IMR-90 (cell line): ENCODE measurements around the gene IER5. TPM values are rescaled to one million over a fixed set of nuclear protein-coding genes. Genes with fewer than 3 reads are reported as not detected.

ENCODE experiments used
- ATAC-seq: fragments of 200-7000 bp; cut with Tn5 transposase; 2 replicates; pipeline ENCODE4 v1.9.1; 2020; ENCODE audit warnings: low read depth, mild to moderate bottlenecking, moderate library complexity
- BruUV-seq: library from RNA; stranded (reverse); fragments of 400-500 nt; replicated peaks from 2 replicates; lab custom pipeline; 2021; lab: Mats Ljungman, UMichigan
- CTCF ChIA-PET: fragments of 300-600 bp; formaldehyde crosslinking; extraction: SDS; loops from one replicate; lab custom pipeline; 2021; ENCODE audit warnings: antibody characterized with exemption; lab: Yijun Ruan, JAX
- POLR2A ChIA-PET: fragments of 300-600 bp; sonication (Branson Sonifier 250); formaldehyde crosslinking; loops from one replicate; lab custom pipeline; 2022; ENCODE audit warnings: antibody characterized with exemption; ENCODE audit not compliant: unreplicated experiment; lab: Charles Lee
- DNase-seq: peaks from one replicate; pipeline ENCODE4 v3.0.0; 2013
- H2AFZ ChIP-seq: replicated peaks from 2 replicates; pipeline ENCODE3; 2013; ENCODE audit warnings: low read length, mild to moderate bottlenecking; ENCODE audit not compliant: poor library complexity
- H2AK5ac ChIP-seq: 2 replicates; pipeline ENCODE4 v1.6.1; 2013; ENCODE audit warnings: low read depth, low read length, inconsistent platforms
- H2AK9ac ChIP-seq: replicated peaks from 2 replicates; pipeline ENCODE3; 2013; ENCODE audit warnings: mild to moderate bottlenecking, low read depth, low read length, moderate library complexity; ENCODE audit not compliant: poor library complexity
- H2BK120ac ChIP-seq: 2 replicates; pipeline ENCODE4 v1.6.1; 2013; ENCODE audit warnings: low read depth, low read length, inconsistent platforms
- H2BK15ac ChIP-seq: 3 replicates; pipeline ENCODE4 v1.6.1; 2013; ENCODE audit warnings: low read depth, low read length, inconsistent platforms
- H2BK20ac ChIP-seq: 2 replicates; pipeline ENCODE4 v1.6.1; 2013; ENCODE audit warnings: low read depth, mild to moderate bottlenecking, inconsistent platforms, low read length, moderate library complexity
- H2BK5ac ChIP-seq: 2 replicates; pipeline ENCODE4 v1.6.1; 2013; ENCODE audit warnings: mild to moderate bottlenecking, low read depth, low read length, inconsistent platforms; ENCODE audit not compliant: poor library complexity, severe bottlenecking
- H3K14ac ChIP-seq: replicated peaks from 2 replicates; pipeline ENCODE4 v1.6.1; 2013; ENCODE audit warnings: low read depth, low read length, inconsistent platforms
- H3K18ac ChIP-seq: 2 replicates; pipeline ENCODE4 v1.6.1; 2013; ENCODE audit warnings: low read depth, low read length, control low read depth
- H3K23ac ChIP-seq: 2 replicates; pipeline ENCODE4 v1.6.1; 2013; ENCODE audit warnings: low read depth, low read length, inconsistent platforms
- H3K27ac ChIP-seq: 2 replicates; pipeline ENCODE4 v1.5.1; 2013; ENCODE audit warnings: mild to moderate bottlenecking, control low read depth, low read length; ENCODE audit not compliant: insufficient read depth
- H3K27me3 ChIP-seq: 2 replicates; pipeline ENCODE4 v1.6.1; 2013; ENCODE audit warnings: low read length; ENCODE audit not compliant: control insufficient read depth, insufficient read depth
- H3K36me3 ChIP-seq: 2 replicates; pipeline ENCODE4 v1.6.1; 2013; ENCODE audit warnings: low read length, mixed read lengths; ENCODE audit not compliant: control insufficient read depth, insufficient read depth
- H3K4ac ChIP-seq: 2 replicates; pipeline ENCODE4 v1.6.1; 2013; ENCODE audit warnings: low read depth, low read length, inconsistent platforms
- H3K4me1 ChIP-seq: 2 replicates; pipeline ENCODE4 v1.6.1; 2013; ENCODE audit warnings: low read length, mixed read lengths; ENCODE audit not compliant: control insufficient read depth, insufficient read depth
- H3K4me2 ChIP-seq: 2 replicates; pipeline ENCODE4 v1.6.1; 2013; ENCODE audit warnings: low read depth, mild to moderate bottlenecking, control low read depth, low read length, moderate library complexity
- H3K4me3 ChIP-seq: 2 replicates; pipeline ENCODE4 v1.5.1; 2013; ENCODE audit warnings: low read depth, mild to moderate bottlenecking, control low read depth, low read length, moderate library complexity; ENCODE audit not compliant: insufficient read depth
- H3K56ac ChIP-seq: 2 replicates; pipeline ENCODE4 v1.6.1; 2013; ENCODE audit warnings: low read length, inconsistent platforms; ENCODE audit not compliant: insufficient read depth; ENCODE audit errors: extremely low read depth
- H3K79me1 ChIP-seq, 2 experiments: 2 replicates each; pipeline ENCODE4 v1.6.1; 2013; ENCODE audit warnings: low read length in 2 of 2, inconsistent platforms in 1 of 2, low read depth in 1 of 2
- H3K9ac ChIP-seq: 2 replicates; pipeline ENCODE4 v1.6.1; 2013; ENCODE audit warnings: low read depth, low read length, control low read depth
- H3K9me1 ChIP-seq: 2 replicates; pipeline ENCODE4 v1.6.1; 2013; ENCODE audit warnings: low read length, inconsistent platforms; ENCODE audit not compliant: insufficient read depth
- H3K9me3 ChIP-seq: 2 replicates; pipeline ENCODE4 v1.6.1; 2013; ENCODE audit warnings: low read length; ENCODE audit not compliant: control insufficient read depth, insufficient read depth
- H4K20me1 ChIP-seq: 2 replicates; pipeline ENCODE4 v1.6.1; 2013; ENCODE audit warnings: low read length, inconsistent platforms; ENCODE audit not compliant: insufficient read depth
- H4K5ac ChIP-seq: 2 replicates; pipeline ENCODE4 v1.6.1; 2013; ENCODE audit warnings: mild to moderate bottlenecking, low read depth, low read length, control low read depth
- H4K8ac ChIP-seq, 2 experiments: 2 replicates each; pipeline ENCODE4 v1.6.1; 2013; ENCODE audit warnings: low read depth in 2 of 2, low read length in 2 of 2, control low read depth in 1 of 2, inconsistent platforms in 1 of 2
- H4K91ac ChIP-seq: 2 replicates; pipeline ENCODE4 v1.6.1; 2013; ENCODE audit warnings: low read depth, low read length, inconsistent platforms; ENCODE audit not compliant: insufficient read depth
- BHLHE40 ChIP-seq: fragments of 150-350 bp; IDR thresholded peaks from 2 replicates; pipeline ENCODE4 v1.6.1; 2016; ENCODE audit warnings: mild to moderate bottlenecking, low read depth, low read length
- CEBPB ChIP-seq: IDR thresholded peaks from 2 replicates; pipeline ENCODE4 v1.6.1; 2012; ENCODE audit warnings: low read depth, low read length, improper control_type of control experiment
- CHD1 ChIP-seq: IDR thresholded peaks from 2 replicates; pipeline ENCODE4 v1.6.1; 2012; ENCODE audit warnings: low read depth, low read length, improper control_type of control experiment
- ELK1 ChIP-seq: fragments of 150-350 bp; IDR thresholded peaks from 2 replicates; pipeline ENCODE4 v1.6.1; 2016; ENCODE audit warnings: low read depth, mild to moderate bottlenecking, low read length, moderate library complexity, borderline replicate concordance
- FOS ChIP-seq: fragments of 150-350 bp; IDR thresholded peaks from 2 replicates; pipeline ENCODE4 v1.6.1; 2016; ENCODE audit warnings: low read depth, low read length
- MAFK ChIP-seq: IDR thresholded peaks from 2 replicates; pipeline ENCODE4 v1.6.1; 2012; ENCODE audit warnings: low read depth, low read length, improper control_type of control experiment
- MAZ ChIP-seq: IDR thresholded peaks from 2 replicates; pipeline ENCODE4 v1.6.1; 2012; ENCODE audit warnings: low read depth, mild to moderate bottlenecking, low read length, improper control_type of control experiment, moderate library complexity, borderline replicate concordance
- MXI1 ChIP-seq: IDR thresholded peaks from 2 replicates; pipeline ENCODE4 v1.6.1; 2012; ENCODE audit warnings: low read depth, mild to moderate bottlenecking, low read length, moderate library complexity, borderline replicate concordance
- POLR2A ChIP-seq: IDR thresholded peaks from 2 replicates; pipeline ENCODE4 v1.6.1; 2012; ENCODE audit warnings: mild to moderate bottlenecking, low read depth, low read length
- RCOR1 ChIP-seq: IDR thresholded peaks from 2 replicates; pipeline ENCODE4 v1.6.1; 2012; ENCODE audit warnings: mild to moderate bottlenecking, low read length, improper control_type of control experiment; ENCODE audit not compliant: insufficient replicate concordance
- RFX5 ChIP-seq: IDR thresholded peaks from 2 replicates; pipeline ENCODE4 v1.8.0; 2012; ENCODE audit warnings: low read depth, mild to moderate bottlenecking, low read length, moderate library complexity
- SMC3 ChIP-seq: fragments of 150-350 bp; IDR thresholded peaks from 2 replicates; pipeline ENCODE4 v1.6.1; 2016; ENCODE audit warnings: low read depth, mild to moderate bottlenecking, antibody characterized with exemption, low read length, moderate library complexity
- WGBS, 2 experiments: methylation state at CpG; one replicate each; pipeline versions ENCODE4 v1.1.5 to v1.1.7; 2013; ENCODE audit warnings: missing lambda C conversion rate in 2 of 2; ENCODE audit not compliant: insufficient read length in 1 of 2; ENCODE audit errors: extremely low coverage in 2 of 2; 5-methylcytosine and 5-hydroxymethylcytosine counted together
- dilution Hi-C: fragments of 300-500 bp; cut with HindIII; formaldehyde crosslinking; loops from one replicate; pipeline ENCODE4 v1.14.3; 2018; ENCODE audit warnings: low sequenced_read_pairs; ENCODE audit not compliant: unreplicated experiment
- in situ Hi-C: fragments of 300-500 bp; cut with MboI; formaldehyde crosslinking; loops from 3 replicates; pipeline ENCODE4 v1.14.3; 2019; ENCODE audit warnings: low sequenced_read_pairs, inconsistent platforms, mixed read lengths
- intact Hi-C: fragments of 100-400 bp; cut with micrococcal nuclease; formaldehyde crosslinking; loops from 2 replicates; pipeline ENCODE4 v1.10.0; 2022
- polyA plus RNA-seq, 3 experiments: library from polyadenylated mRNA; depleted of rRNA; stranded (reverse); fragments of >200 nt; gene quantifications; 2 replicates each; pipeline ENCODE4 v1.2.3, GENCODE V29; 2012; ENCODE audit warnings: low replicate concordance in 1 of 3
- total RNA-seq: library from RNA; depleted of rRNA; stranded (reverse); fragments of >200 nt; gene quantifications from 2 replicates; pipeline ENCODE4 v1.2.3, GENCODE V29; 2012

Gene IER5
- total and polyA plus RNA-seq, 2 of the 4 experiments (the other 2 are of a cell fraction) = 15.8 to 27.1 TPM

GRCh38 chr1:181079920-181080319, 8.6 kb upstream of the IER5 start:
- Histone ChIP-seq H3K4me3 (no peak overlapping the region), H2AK5ac (no peak overlapping the region; the same call in 1 of the 2 replicates), H3K79me1 (peaks cover 0 to 7% of the 10 kb centered on the region in 2 experiments; a peak in 2 of 4 replicates), H4K91ac (0 out of 2 replicates have a peak overlapping the region, but pooled peaks have one; percentile 42), H2BK5ac (peak overlapping the region; percentile 95), H3K4me1 (peaks cover 10% of the 10 kb centered on the region), H3K27ac (no peak overlapping the region), H2BK120ac (peak overlapping the region; percentile 60), H4K8ac (no peak overlapping the region), H3K4me2 (no peak overlapping the region), H2BK20ac (peak overlapping the region; percentile 56; the same call in 1 of the 2 replicates), H2AFZ (no peak overlapping the region), H3K9me3 (no peaks in the 10 kb centered on the region), H3K14ac (peak overlapping the region; percentile 53; the same call in 1 of the 2 replicates), H2AK9ac (no peak overlapping the region), H3K36me3 (no peaks in the 10 kb centered on the region), H3K9ac (no peak overlapping the region), H3K18ac (no peak overlapping the region), H4K20me1 (no peaks in the 10 kb centered on the region), H2BK15ac (no peak overlapping the region; the same call in 2 of the 3 replicates), H3K56ac (no peak overlapping the region), H3K27me3 (no peaks in the 10 kb centered on the region), H3K4ac (peak overlapping the region; percentile 51; the same call in 1 of the 2 replicates), H4K5ac (no peak overlapping the region), H3K9me1 (peaks cover 10% of the 10 kb centered on the region), H3K23ac (peak overlapping the region; percentile 40; the same call in 1 of the 2 replicates)
- in situ Hi-C loops = loop anchor here (10.0 kb wide), 1 partner anchor 565 kb away; no protein-coding TSS in a partner anchor
- BruUV-seq = no TSS peak
- DNase-seq = no peak
- 60% methylated on average over 1 of the region's 4 CpGs; no CpG with 5 or more reads in 1 of the 2 experiments for WGBS, 2 experiments
- TF ChIP-seq MAZ (no peak), POLR2A (no peak), SMC3 (no peak), BHLHE40 (no peak), RCOR1 (no peak), MXI1 (no peak), MAFK (no peak), FOS (no peak), CEBPB (no peak), ELK1 (no peak), CHD1 (no peak), RFX5 (no peak)
- ATAC-seq = no peak
- ChIA-PET POLR2A (interaction anchor here (0.6 to 1.7 kb wide), 4 partner anchors 9 to 72 kb away, joined by 3 to 8 read pairs (median 3); partner anchors contain the start of gene IER5), CTCF (interaction anchor here (0.7 to 2.3 kb wide), 5 partner anchors 10 to 104 kb away, joined by 3 to 8 read pairs (median 3); no protein-coding TSS in a partner anchor)
- intact Hi-C loops = no loop called here
- dilution Hi-C loops = no loop called here
